ENCODE data around the gene ITGB4. TPM values are rescaled to one million over a fixed set of nuclear protein-coding genes. Genes with fewer than 3 reads are reported as not detected.

ITGB4 gene
- total RNA-seq, 1 donor from 2014 or later, result not detected

DNA sequence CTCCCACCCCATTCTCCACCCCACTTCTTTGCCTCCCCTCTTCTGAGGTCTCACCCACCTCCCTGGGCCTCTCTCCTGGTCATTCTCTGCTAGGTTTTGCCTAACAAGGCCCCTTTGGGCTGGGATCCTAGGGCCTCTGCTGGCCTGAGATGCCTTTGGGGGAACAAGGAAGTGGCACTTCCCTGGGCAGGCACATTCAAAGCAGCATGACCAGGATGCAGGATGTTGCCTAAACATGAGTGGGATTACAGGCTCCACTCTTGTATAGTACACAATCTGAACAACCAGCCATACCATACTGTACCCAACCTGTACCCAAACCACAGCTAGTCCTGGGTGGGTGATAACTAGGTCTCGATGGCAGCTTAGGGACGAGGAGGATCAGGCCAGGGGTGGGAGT is 34.7 kb downstream of the ITGB4 start:
- Histone ChIP-seq H2AFZ (replicated peaks) (no peak overlapping the region), H3F3A (ENCODE audit: low read depth) (peaks cover 21% of the 10 kb centered on the region), H4K20me1 (ENCODE audit: low read depth) (no peaks in the 10 kb centered on the region), H3K9ac (no peak overlapping the region), H3K9me3 (ENCODE audit: low read depth) (no peaks in the 10 kb centered on the region), H3K4me3 (no peak overlapping the region), H3K79me2 (ENCODE audit: low read depth) (no peaks in the 10 kb centered on the region), H3K27me3 (peaks cover 6% of the 10 kb centered on the region), H3K4me1 (peaks cover 9% of the 10 kb centered on the region), H3K4me2 (no peak overlapping the region), H3K27ac (no peak overlapping the region), H3K36me3 (no peaks in the 10 kb centered on the region)
- no peak overlapping the region for H3K4me3 Mint-ChIP-seq
- no peaks in the 10 kb centered on the region for H3K9me3 Mint-ChIP-seq
- TF ChIP-seq, protein P1, sequence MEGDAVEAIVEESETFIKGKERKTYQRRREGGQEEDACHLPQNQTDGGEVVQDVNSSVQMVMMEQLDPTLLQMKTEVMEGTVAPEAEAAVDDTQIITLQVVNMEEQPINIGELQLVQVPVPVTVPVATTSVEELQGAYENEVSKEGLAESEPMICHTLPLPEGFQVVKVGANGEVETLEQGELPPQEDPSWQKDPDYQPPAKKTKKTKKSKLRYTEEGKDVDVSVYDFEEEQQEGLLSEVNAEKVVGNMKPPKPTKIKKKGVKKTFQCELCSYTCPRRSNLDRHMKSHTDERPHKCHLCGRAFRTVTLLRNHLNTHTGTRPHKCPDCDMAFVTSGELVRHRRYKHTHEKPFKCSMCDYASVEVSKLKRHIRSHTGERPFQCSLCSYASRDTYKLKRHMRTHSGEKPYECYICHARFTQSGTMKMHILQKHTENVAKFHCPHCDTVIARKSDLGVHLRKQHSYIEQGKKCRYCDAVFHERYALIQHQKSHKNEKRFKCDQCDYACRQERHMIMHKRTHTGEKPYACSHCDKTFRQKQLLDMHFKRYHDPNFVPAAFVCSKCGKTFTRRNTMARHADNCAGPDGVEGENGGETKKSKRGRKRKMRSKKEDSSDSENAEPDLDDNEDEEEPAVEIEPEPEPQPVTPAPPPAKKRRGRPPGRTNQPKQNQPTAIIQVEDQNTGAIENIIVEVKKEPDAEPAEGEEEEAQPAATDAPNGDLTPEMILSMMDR (IDR thresholded peaks at IDR 0.05), result no peak
- no peak for TF ChIP-seq EZH2 (IDR thresholded peaks at IDR 0.05)
- no peak for TF ChIP-seq EZH2phosphoT487 (IDR thresholded peaks at IDR 0.05)
- peaks cover 10% of the 10 kb centered on the region for H3K4me1 Mint-ChIP-seq
- H3K27me3 Mint-ChIP-seq (ENCODE audit: insufficient read depth, low read depth), result peaks cover 8% of the 10 kb centered on the region
- DNase-seq (ENCODE audit: low spot score), result no peak
- H3K36me3 Mint-ChIP-seq, result no peaks in the 10 kb centered on the region
- no peak overlapping the region for H3K27ac Mint-ChIP-seq

DNA sequence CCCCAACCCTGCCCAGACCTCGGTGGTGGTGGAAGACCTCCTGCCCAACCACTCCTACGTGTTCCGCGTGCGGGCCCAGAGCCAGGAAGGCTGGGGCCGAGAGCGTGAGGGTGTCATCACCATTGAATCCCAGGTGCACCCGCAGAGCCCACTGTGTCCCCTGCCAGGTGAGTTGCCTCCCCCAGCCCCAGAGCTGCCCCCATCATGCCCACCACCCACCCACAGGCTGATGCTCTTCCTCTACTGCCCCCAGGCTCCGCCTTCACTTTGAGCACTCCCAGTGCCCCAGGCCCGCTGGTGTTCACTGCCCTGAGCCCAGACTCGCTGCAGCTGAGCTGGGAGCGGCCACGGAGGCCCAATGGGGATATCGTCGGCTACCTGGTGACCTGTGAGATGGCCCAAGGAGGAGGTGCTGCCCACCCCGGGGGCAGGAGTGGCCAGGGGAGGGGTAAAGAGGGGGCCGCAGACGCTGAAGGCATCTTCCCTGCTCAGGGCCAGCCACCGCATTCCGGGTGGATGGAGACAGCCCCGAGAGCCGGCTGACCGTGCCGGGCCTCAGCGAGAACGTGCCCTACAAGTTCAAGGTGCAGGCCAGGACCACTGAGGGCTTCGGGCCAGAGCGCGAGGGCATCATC is 35.3 kb downstream of the ITGB4 start:
- H3F3A ChIP-seq (ENCODE audit: low read depth), result peaks cover 21% of the 10 kb centered on the region
- H3K9ac ChIP-seq, result no peak overlapping the region
- H3K4me3 ChIP-seq, result no peak overlapping the region
- no peak overlapping the region for H2AFZ ChIP-seq (replicated peaks)
- H3K9me3 Mint-ChIP-seq, result no peaks in the 10 kb centered on the region
- H3K27ac ChIP-seq, result no peak overlapping the region
- H4K20me1 ChIP-seq (ENCODE audit: low read depth), result no peaks in the 10 kb centered on the region
- H3K9me3 ChIP-seq (ENCODE audit: low read depth), result no peaks in the 10 kb centered on the region
- peaks cover 10% of the 10 kb centered on the region for H3K4me1 Mint-ChIP-seq
- H3K79me2 ChIP-seq (ENCODE audit: low read depth), result no peaks in the 10 kb centered on the region
- H3K4me3 Mint-ChIP-seq, result no peak overlapping the region
- TF ChIP-seq, protein P1 (IDR thresholded peaks at IDR 0.05), result no peak
- TF ChIP-seq EZH2 (IDR thresholded peaks at IDR 0.05), result no peak
- no peak for TF ChIP-seq EZH2phosphoT487 (IDR thresholded peaks at IDR 0.05)
- DNase-seq (ENCODE audit: low spot score), result no peak
- no peaks in the 10 kb centered on the region for H3K36me3 Mint-ChIP-seq
- H3K4me1 ChIP-seq, result peaks cover 9% of the 10 kb centered on the region
- H3K27me3 Mint-ChIP-seq (ENCODE audit: insufficient read depth, low read depth), result peaks cover 4% of the 10 kb centered on the region
- H3K36me3 ChIP-seq, result no peaks in the 10 kb centered on the region
- H3K4me2 ChIP-seq, result no peak overlapping the region
- H3K27ac Mint-ChIP-seq, result no peak overlapping the region
- peaks cover 6% of the 10 kb centered on the region for H3K27me3 ChIP-seq

DNA sequence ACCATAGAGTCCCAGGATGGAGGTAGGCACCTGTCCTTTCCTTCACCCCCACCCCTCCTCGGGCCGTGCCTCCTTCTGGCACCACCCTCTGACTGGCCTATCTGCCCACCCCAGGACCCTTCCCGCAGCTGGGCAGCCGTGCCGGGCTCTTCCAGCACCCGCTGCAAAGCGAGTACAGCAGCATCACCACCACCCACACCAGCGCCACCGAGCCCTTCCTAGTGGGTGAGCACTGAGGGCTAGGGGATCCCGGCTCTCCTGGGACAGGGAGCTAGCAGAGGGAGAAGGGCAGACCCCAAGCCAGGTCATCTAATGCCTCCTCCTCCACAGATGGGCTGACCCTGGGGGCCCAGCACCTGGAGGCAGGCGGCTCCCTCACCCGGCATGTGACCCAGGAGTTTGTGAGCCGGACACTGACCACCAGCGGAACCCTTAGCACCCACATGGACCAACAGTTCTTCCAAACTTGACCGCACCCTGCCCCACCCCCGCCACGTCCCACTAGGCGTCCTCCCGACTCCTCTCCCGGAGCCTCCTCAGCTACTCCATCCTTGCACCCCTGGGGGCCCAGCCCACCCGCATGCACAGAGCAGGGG is 35.9 kb downstream of the ITGB4 start:
- no peak overlapping the region for H3K4me3 ChIP-seq
- H3K4me2 ChIP-seq, result no peak overlapping the region
- H3K79me2 ChIP-seq (ENCODE audit: low read depth), result no peaks in the 10 kb centered on the region
- H3K9me3 Mint-ChIP-seq, result no peaks in the 10 kb centered on the region
- H3K9me3 ChIP-seq (ENCODE audit: low read depth), result no peaks in the 10 kb centered on the region
- H3K36me3 ChIP-seq, result no peaks in the 10 kb centered on the region
- no peaks in the 10 kb centered on the region for H4K20me1 ChIP-seq (ENCODE audit: low read depth)
- H3F3A ChIP-seq (ENCODE audit: low read depth), result peaks cover 21% of the 10 kb centered on the region
- no peak overlapping the region for H3K4me3 Mint-ChIP-seq
- no peaks in the 10 kb centered on the region for H3K36me3 Mint-ChIP-seq
- H2AFZ ChIP-seq (replicated peaks), result no peak overlapping the region
- peaks cover 9% of the 10 kb centered on the region for H3K4me1 ChIP-seq
- H3K27me3 Mint-ChIP-seq (ENCODE audit: insufficient read depth, low read depth), result peaks cover 8% of the 10 kb centered on the region
- peaks cover 10% of the 10 kb centered on the region for H3K4me1 Mint-ChIP-seq
- DNase-seq (ENCODE audit: low spot score), result no peak
- peaks cover 6% of the 10 kb centered on the region for H3K27me3 ChIP-seq
- TF ChIP-seq, protein P1 (IDR thresholded peaks at IDR 0.05), result no peak
- TF ChIP-seq EZH2phosphoT487 (IDR thresholded peaks at IDR 0.05) (no peak), EZH2 (IDR thresholded peaks at IDR 0.05) (no peak)
- no peak overlapping the region for H3K27ac ChIP-seq
- no peak overlapping the region for H3K27ac Mint-ChIP-seq
- no peak overlapping the region for H3K9ac ChIP-seq

All from neural progenitor cell (in vitro differentiated cells).